ENCODE data around the gene FOXO6.

DNA sequence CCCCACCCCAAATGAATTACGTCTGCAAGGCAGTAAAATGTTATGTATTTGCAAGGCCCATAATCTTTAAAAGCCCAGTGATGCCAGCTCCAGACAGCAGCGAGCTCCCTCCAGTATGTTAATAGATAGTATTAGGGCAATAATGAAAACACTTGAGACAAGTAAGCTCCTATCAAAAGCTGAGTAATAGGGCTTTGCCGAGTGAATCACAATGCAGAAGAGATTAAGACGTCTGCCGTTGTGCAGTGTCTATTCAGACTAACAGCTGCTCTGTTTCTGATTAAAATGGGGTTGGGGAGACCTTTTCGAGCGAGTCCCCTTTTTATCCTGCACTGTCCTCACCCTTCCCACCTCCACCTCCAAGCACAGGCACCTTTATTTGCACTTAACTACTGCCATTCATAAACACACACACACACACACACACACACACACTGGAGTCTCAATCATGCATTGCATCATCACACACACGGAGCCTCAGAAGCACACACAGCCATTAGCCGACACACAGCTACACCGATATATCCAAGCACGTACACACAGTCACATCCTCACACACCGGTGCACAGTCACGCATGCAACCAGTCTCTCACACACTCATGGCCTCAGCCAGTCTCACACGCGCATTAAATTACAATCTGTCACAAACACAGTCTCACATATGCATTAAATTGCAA lies 46.0 kb upstream of the FOXO6 start:
- TF ChIP-seq CTCF (IDR thresholded peaks at IDR 0.05) (no peak), POLR2A (IDR thresholded peaks at IDR 0.05) (no peak)
